Measurements from ENCODE around the gene CD58.
"Not testable (repeated sequence)": the region's sequence is repeated elsewhere in the genome, so short reads cannot be mapped to it uniquely, and the experiment has no call there.

The CD58 gene

GRCh38 chr1:116569776-116570357 is 959 bp downstream of the CD58 start:
- peak; percentile 25 for DNase-seq (ENCODE audit: low spot score)

- no peak for DNase-seq (ENCODE audit: low spot score)
These were observed 1.5 kb downstream of the CD58 start for GRCh38 chr1:116569381-116569670.

GRCh38 chr1:116568662-116569380 is 2.0 kb downstream of the CD58 start:
- DNase-seq (ENCODE audit: low spot score): no peak

- no peak for DNase-seq (ENCODE audit: low spot score)
These were observed 2.8 kb downstream of the CD58 start for GRCh38 chr1:116567790-116568661.

- DNase-seq (ENCODE audit: low spot score): no peak
These were observed 5.6 kb downstream of the CD58 start for GRCh38 chr1:116565222-116565621.

- no peak for DNase-seq (ENCODE audit: low spot score)
These were observed 6.4 kb downstream of the CD58 start for GRCh38 chr1:116564426-116564825.

- not testable (repeated sequence) for DNase-seq (ENCODE audit: low spot score)
These were observed 8.4 kb downstream of the CD58 start for GRCh38 chr1:116562465-116562864.

- no peak for DNase-seq (ENCODE audit: low spot score)
These were observed 9.3 kb downstream of the CD58 start for GRCh38 chr1:116561563-116561962.

GRCh38 chr1:116560704-116561490 is 9.9 kb downstream of the CD58 start:
- DNase-seq (ENCODE audit: low spot score): no peak

- no peak for DNase-seq (ENCODE audit: low spot score)
These were observed 11.5 kb downstream of the CD58 start for GRCh38 chr1:116559304-116559761.

GRCh38 chr1:116558571-116558970 is 12.3 kb downstream of the CD58 start:
- no peak for DNase-seq (ENCODE audit: low spot score)

- DNase-seq (ENCODE audit: low spot score): no peak
These were observed 12.7 kb downstream of the CD58 start for GRCh38 chr1:116558140-116558549.

GRCh38 chr1:116557323-116557878 is 13.4 kb downstream of the CD58 start:
- no peak for DNase-seq (ENCODE audit: low spot score)

GRCh38 chr1:116556289-116557006 is 14.4 kb downstream of the CD58 start:
- DNase-seq (ENCODE audit: low spot score): peak; percentile 80

- DNase-seq (ENCODE audit: low spot score): no peak
These were observed 15.9 kb downstream of the CD58 start for GRCh38 chr1:116554924-116555323.

GRCh38 chr1:116553386-116554115 is 17.3 kb downstream of the CD58 start:
- DNase-seq (ENCODE audit: low spot score): no peak

- no peak for DNase-seq (ENCODE audit: low spot score)
These were observed 24.4 kb downstream of the CD58 start for GRCh38 chr1:116546354-116546977.

- DNase-seq (ENCODE audit: low spot score): no peak
These were observed 25.5 kb downstream of the CD58 start for GRCh38 chr1:116545359-116545705.

GRCh38 chr1:116544588-116545358 is 26.1 kb downstream of the CD58 start:
- DNase-seq (ENCODE audit: low spot score): no peak

Data from AG20443 (cell line).